Liver (tissue), 3 donors: ENCODE results near the gene CSF1.

Experiments
- CTCF ChIP-seq: fragments of 150-350 bp; IDR thresholded peaks from 2 replicates; pipeline ENCODE4 v1.5.1; 2017; ENCODE audit warnings: improper control_type of control experiment, low read depth, low read length; ENCODE audit not compliant: missing input control
- EGR1 ChIP-seq, 2 donors: IDR thresholded peaks; 2 replicates each; pipeline ENCODE4 v1.6.1; 2016 to 2018; ENCODE audit warnings: antibody characterized with exemption in 2 of 2, low read depth in 2 of 2
- FOXA1 ChIP-seq: IDR thresholded peaks from 2 replicates; pipeline ENCODE4 v1.6.1; 2016; ENCODE audit warnings: antibody characterized with exemption
- GABPA ChIP-seq, 2 donors: IDR thresholded peaks in 1 of 2; conservative IDR thresholded peaks in 1 of 2; 2 replicates each; pipeline ENCODE4 v1.6.1; 2016; ENCODE audit warnings: antibody characterized with exemption in 2 of 2, mild to moderate bottlenecking in 1 of 2, moderate library complexity in 1 of 2
- HNF4A ChIP-seq, 2 donors: conservative IDR thresholded peaks; 2 replicates each; pipeline ENCODE4 v1.6.1; 2016; ENCODE audit warnings: antibody characterized with exemption in 2 of 2, mild to moderate bottlenecking in 2 of 2
- JUND ChIP-seq, 2 donors: IDR thresholded peaks; 2 replicates each; pipeline ENCODE4 v1.6.1; 2016; ENCODE audit warnings: antibody characterized with exemption in 2 of 2
- MAX ChIP-seq: IDR thresholded peaks from 2 replicates; pipeline ENCODE4 v1.6.1; 2016; ENCODE audit warnings: antibody characterized with exemption
- RAD21 ChIP-seq, 2 donors: IDR thresholded peaks; 2 replicates each; pipeline ENCODE4 v1.6.1; 2016; ENCODE audit warnings: antibody characterized with exemption in 2 of 2, mild to moderate bottlenecking in 2 of 2
- REST ChIP-seq: IDR thresholded peaks from 2 replicates; pipeline ENCODE4 v1.6.1; 2016; ENCODE audit warnings: antibody characterized with exemption, mild to moderate bottlenecking
- RXRA ChIP-seq, 2 donors: IDR thresholded peaks; 2 replicates each; pipeline ENCODE4 v1.6.1; 2017 to 2018; ENCODE audit warnings: antibody characterized with exemption in 2 of 2, mild to moderate bottlenecking in 1 of 2
- TAF1 ChIP-seq: conservative IDR thresholded peaks from 2 replicates; pipeline ENCODE4 v1.6.1; 2016; ENCODE audit warnings: antibody characterized with exemption, mild to moderate bottlenecking
- YY1 ChIP-seq: IDR thresholded peaks from 2 replicates; pipeline ENCODE4 v1.6.1; 2016; ENCODE audit warnings: antibody characterized with exemption, mild to moderate bottlenecking
- ZBTB33 ChIP-seq: IDR thresholded peaks from 2 replicates; pipeline ENCODE4 v1.6.1; 2016; ENCODE audit warnings: antibody characterized with exemption
- donor health status: healthy.
- donor health status: healthy.

- TF ChIP-seq CTCF (no peak), JUND (IDR thresholded peaks at IDR 0.05) (no peak), REST (no peak), RAD21 (IDR thresholded peaks at IDR 0.05) (no peak), GABPA (IDR thresholded peaks at IDR 0.05 in 1 of 2, conservative IDR thresholded peaks at IDR 0.05 in 1 of 2) (no peak), ZBTB33 (no peak), EGR1 (IDR thresholded peaks at IDR 0.05; ENCODE audit: low read depth in 2 of 2) (no peak), TAF1 (no peak), RXRA (IDR thresholded peaks at IDR 0.05) (no peak), MAX (no peak), YY1 (no peak), FOXA1 (no peak), HNF4A (conservative IDR thresholded peaks at IDR 0.05) (no peak)
Observed at GRCh38 chr1:109924316-109924715, 13.7 kb downstream of the CSF1 start.
